BJ (cell line): ENCODE measurements around the gene MPV17L2. TPM values are rescaled to one million over a fixed set of nuclear protein-coding genes. Genes with fewer than 3 reads are reported as not detected.

Experiments used
- CTCF ChIA-PET: fragments of 350-600 bp; formaldehyde crosslinking; extraction: SDS; loops from one replicate; lab custom pipeline; 2021; ENCODE audit warnings: antibody characterized with exemption, inconsistent platforms; lab: Yijun Ruan, JAX
- POLR2A ChIA-PET: fragments of 300-600 bp; sonication (Branson Sonifier 250); formaldehyde crosslinking; extraction: SDS; loops from one replicate; lab custom pipeline; 2021; ENCODE audit warnings: antibody characterized with exemption; lab: Charles Lee
- DNase-seq: peaks from one replicate; pipeline ENCODE4 v3.0.0-alpha.2; 2011; ENCODE audit warnings: low read depth
- H3K27me3 ChIP-seq: 2 replicates; pipeline ENCODE4 v1.6.0; 2011; ENCODE audit warnings: low read length; ENCODE audit not compliant: control insufficient read depth, insufficient read depth
- H3K36me3 ChIP-seq: 2 replicates; pipeline ENCODE4 v1.5.1; 2011; ENCODE audit warnings: low read length; ENCODE audit not compliant: control insufficient read depth, insufficient read depth
- H3K4me3 ChIP-seq: 2 replicates; pipeline ENCODE4 v1.5.1; 2011; ENCODE audit warnings: low read depth, mild to moderate bottlenecking, control low read depth, low read length
- CTCF ChIP-seq: IDR thresholded peaks from 2 replicates; pipeline ENCODE4 v1.5.1; 2011; ENCODE audit warnings: low read depth, mild to moderate bottlenecking, control low read depth, inconsistent platforms, low read length, moderate library complexity; ENCODE audit not compliant: insufficient read depth
- polyA plus RNA-seq: library from polyadenylated mRNA; depleted of rRNA; stranded (reverse); fragments of >200 nt; gene quantifications from 2 replicates; pipeline ENCODE4 v1.2.3, GENCODE V29; 2011

MPV17L2 gene
- polyA plus RNA-seq, 1 experiment = 25.0 TPM

DNA sequence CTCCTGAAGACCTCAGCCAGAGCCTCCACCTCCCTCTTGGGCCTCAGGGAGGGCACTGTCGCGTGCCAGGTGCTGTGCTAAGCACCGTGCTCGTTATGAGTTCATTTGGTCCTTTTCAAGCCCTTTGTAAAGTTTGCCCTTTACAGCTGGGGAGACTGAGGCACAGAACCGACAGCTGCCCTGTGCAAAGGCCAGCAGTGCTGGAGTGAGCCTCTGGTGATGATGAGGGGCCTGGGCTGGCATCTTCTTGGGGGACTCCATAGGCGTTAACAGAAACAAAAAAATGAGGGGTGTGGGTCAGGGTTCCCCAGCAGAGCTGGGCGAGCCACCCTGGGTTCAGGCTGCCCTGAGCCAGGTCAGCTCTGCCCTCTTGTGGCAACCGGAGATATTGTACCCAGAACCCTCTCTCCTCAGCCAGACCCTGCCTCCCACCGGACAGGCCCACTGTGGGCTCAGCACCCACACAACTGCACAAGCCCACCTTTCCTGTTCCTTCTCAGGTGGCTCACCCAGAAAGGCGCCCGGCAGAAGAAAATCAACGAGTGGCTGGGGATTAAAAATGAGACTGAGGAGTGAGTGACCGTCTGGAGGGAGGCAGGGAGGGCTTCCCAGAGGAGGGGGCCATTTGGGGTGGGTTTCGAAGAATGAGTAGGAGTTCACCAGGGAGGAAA lies 24.9 kb upstream of the MPV17L2 start:
- Histone ChIP-seq H3K27me3 (no peaks in the 10 kb centered on the region), H3K36me3 (peaks cover 20% of the 10 kb centered on the region), H3K4me3 (no peak overlapping the region)
- no peak for DNase-seq
- peak; percentile 80 for TF ChIP-seq CTCF
- POLR2A ChIA-PET = no interaction called here
- CTCF ChIA-PET = interaction anchor here (0.6 to 2.3 kb wide), 23 partner anchors 8 to 552 kb away, joined by 3 to 14 read pairs (median 5); no protein-coding TSS in a partner anchor

DNA sequence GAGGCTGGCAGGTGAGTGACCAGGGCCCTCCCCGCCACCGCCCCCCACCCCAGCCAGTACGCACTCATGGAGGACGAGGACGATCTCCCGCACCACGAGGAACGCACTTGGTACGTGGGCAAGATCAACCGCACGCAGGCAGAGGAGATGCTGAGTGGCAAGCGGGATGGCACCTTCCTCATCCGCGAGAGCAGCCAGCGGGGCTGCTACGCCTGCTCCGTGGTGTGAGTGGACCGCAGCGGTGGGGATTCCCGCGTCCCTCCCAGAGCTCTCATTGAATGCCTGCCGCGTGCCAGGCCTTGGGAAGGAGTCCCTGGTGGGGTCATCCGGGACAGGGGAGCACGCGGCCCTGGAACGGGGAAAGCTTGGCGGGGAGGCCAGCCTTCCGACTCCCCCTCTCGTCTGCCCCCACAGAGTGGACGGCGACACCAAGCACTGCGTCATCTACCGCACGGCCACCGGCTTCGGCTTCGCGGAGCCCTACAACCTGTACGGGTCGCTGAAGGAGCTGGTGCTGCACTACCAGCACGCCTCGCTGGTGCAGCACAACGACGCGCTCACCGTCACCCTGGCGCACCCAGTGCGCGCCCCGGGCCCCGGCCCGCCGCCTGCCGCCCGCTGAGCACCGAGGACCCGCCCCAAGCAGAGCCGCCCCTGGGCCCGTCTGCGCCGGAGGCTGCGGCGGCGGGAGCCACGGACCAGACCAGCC lies 24.2 kb upstream of the MPV17L2 start:
- no peaks in the 10 kb centered on the region for H3K27me3 ChIP-seq
- CTCF ChIA-PET = interaction anchor here (0.6 to 2.3 kb wide), 18 partner anchors 8 to 114 kb away, joined by 3 to 14 read pairs (median 5); no protein-coding TSS in a partner anchor
- no peak for TF ChIP-seq CTCF
- POLR2A ChIA-PET = no interaction called here
- peaks cover 17% of the 10 kb centered on the region for H3K36me3 ChIP-seq
- no peak overlapping the region for H3K4me3 ChIP-seq
- no peak for DNase-seq

GRCh38 chr19:18170714-18171255 lies 22.2 kb upstream of the MPV17L2 start:
- POLR2A ChIA-PET = no interaction called here
- Histone ChIP-seq H3K36me3 (peaks cover 15% of the 10 kb centered on the region), H3K4me3 (no peak overlapping the region), H3K27me3 (no peaks in the 10 kb centered on the region)
- no peak for TF ChIP-seq CTCF
- CTCF ChIA-PET = interaction anchor here (0.8 to 1.8 kb wide), 6 partner anchors 10 to 81 kb away, joined by 3 to 7 read pairs (median 4); partner anchors contain the start of gene MPV17L2
- no peak for DNase-seq

DNA sequence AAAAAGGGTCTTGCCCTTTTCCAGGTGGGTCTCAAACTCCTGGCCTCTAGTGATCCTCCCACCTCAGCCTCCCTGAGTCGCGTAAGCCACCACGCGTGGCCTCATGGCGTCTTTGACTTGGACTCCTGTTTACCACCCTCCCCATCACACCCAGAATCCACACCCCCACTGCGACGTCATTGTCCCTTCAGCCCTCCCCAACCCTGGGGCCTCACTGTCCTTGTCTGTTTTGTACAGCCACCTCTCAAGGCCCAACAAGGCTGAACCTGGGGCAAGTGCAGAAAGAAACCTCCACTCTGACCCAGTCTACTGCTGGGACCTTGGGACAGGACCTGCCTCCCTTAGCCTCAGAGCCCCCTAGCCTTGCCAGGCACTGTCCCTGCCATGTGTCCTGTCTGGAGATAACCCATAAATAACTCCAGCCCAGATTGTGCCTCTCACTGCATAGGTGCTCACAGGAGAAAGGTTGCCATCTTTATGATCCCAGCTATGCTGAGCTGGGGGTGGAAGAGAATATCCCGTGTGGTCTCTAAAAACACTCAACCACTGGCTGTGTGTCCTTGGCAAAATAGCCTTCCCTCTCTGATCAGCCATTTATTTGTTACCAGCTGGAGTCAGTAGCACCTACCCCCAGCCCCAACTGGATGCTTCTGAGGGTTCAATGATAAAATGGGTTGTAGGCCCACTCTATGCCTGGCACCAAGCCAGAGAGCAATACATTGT lies 21.3 kb upstream of the MPV17L2 start:
- ChIA-PET CTCF (interaction anchor here (0.9 to 1.8 kb wide), 5 partner anchors 11 to 80 kb away, joined by 4 to 7 read pairs (median 5); partner anchors contain the start of gene MPV17L2), POLR2A (no interaction called here)
- no peak for DNase-seq
- no peak for TF ChIP-seq CTCF
- H3K36me3 ChIP-seq = peaks cover 9% of the 10 kb centered on the region
- H3K4me3 ChIP-seq = no peak overlapping the region
- H3K27me3 ChIP-seq = no peaks in the 10 kb centered on the region
